CD4-positive, alpha-beta T cell treated with Interleukin-15 for 1 hour (primary cell): ENCODE results near the gene TMEM184B.

Experiments used
- DNase-seq: peaks from one replicate; pipeline ENCODE4 v3.0.0-alpha.2; 2020

The TMEM184B gene

GRCh38 chr22:38305471-38306448 is 33.0 kb upstream of the TMEM184B start:
- peak; percentile 48 for DNase-seq

GRCh38 chr22:38304526-38304925 is 31.7 kb upstream of the TMEM184B start:
- DNase-seq = no peak

GRCh38 chr22:38303974-38304373 is 31.2 kb upstream of the TMEM184B start:
- no peak for DNase-seq

- no peak for DNase-seq
Measured at GRCh38 chr22:38302906-38303305, 30.1 kb upstream of the TMEM184B start.

- DNase-seq = no peak
Measured at GRCh38 chr22:38300946-38301345, 28.1 kb upstream of the TMEM184B start.

GRCh38 chr22:38300197-38300945 is 27.6 kb upstream of the TMEM184B start:
- DNase-seq = no peak

GRCh38 chr22:38299770-38300102 is 26.9 kb upstream of the TMEM184B start:
- no peak for DNase-seq

- DNase-seq = no peak
Measured at GRCh38 chr22:38298312-38299005, 25.6 kb upstream of the TMEM184B start.

GRCh38 chr22:38296372-38296771 is 23.6 kb upstream of the TMEM184B start:
- DNase-seq = no peak

GRCh38 chr22:38295863-38296262 is 23.1 kb upstream of the TMEM184B start:
- no peak for DNase-seq

- DNase-seq = no peak
Measured at GRCh38 chr22:38295339-38295738, 22.5 kb upstream of the TMEM184B start.

- DNase-seq = no peak
Measured at GRCh38 chr22:38294193-38294592, 21.4 kb upstream of the TMEM184B start.

GRCh38 chr22:38292694-38293093 is 19.9 kb upstream of the TMEM184B start:
- no peak for DNase-seq

GRCh38 chr22:38291201-38291777 is 18.5 kb upstream of the TMEM184B start:
- DNase-seq = no peak

- no peak for DNase-seq
Measured at GRCh38 chr22:38290347-38290746, 17.5 kb upstream of the TMEM184B start.

- no peak for DNase-seq
Measured at GRCh38 chr22:38289583-38290082, 16.8 kb upstream of the TMEM184B start.

- DNase-seq = no peak
Measured at GRCh38 chr22:38286915-38287669, 14.3 kb upstream of the TMEM184B start.

GRCh38 chr22:38285018-38285417 is 12.2 kb upstream of the TMEM184B start:
- no peak for DNase-seq

- DNase-seq = no peak
Measured at GRCh38 chr22:38284042-38284402, 11.2 kb upstream of the TMEM184B start.

- DNase-seq = no peak
Measured at GRCh38 chr22:38282397-38282796, 9.6 kb upstream of the TMEM184B start.

- no peak for DNase-seq
Measured at GRCh38 chr22:38276166-38276565, 3.4 kb upstream of the TMEM184B start.
